ENCODE measurements around the gene PIK3CA.

DNA sequence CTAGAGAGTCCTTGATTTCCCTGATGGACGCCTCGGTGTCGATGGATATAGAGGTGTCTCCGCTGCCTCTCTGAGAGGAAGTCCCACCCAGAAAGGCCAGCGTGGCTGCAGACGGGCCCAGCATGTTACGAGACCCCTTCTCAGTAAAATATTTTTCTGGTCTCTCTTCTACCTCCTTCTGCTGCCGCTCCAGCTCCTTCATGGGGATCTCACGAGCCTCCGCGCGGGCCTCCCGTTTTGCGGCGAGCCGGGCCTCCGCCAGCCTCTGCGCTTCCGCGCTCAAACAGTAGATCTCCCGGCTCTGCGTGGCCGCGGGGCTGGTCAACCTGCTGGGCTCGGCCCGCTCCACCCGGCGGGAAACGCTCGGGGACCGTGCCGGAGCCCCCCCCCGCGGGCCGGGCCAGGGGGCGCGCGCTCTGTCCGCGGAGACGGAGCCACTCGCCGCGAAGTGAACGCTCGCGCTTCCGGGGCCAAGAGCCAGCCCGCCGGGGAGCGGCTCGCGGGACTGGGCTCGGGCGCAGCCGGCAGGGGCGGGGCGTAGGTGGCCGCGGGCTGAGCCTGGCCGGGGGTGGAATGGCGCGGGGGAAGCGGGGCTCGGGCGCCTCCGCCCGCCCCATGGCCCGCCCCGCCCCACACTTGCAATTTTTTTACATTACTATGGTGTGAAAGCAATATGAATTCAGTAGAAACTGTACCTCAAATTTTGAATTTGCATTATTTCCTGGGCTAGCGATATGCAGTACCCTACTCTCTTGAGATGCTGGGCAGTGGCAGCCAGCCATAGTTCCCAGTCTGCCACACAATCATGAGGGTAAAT is 113.0 kb downstream of the PIK3CA start:
- TF ChIP-seq, protein P1, sequence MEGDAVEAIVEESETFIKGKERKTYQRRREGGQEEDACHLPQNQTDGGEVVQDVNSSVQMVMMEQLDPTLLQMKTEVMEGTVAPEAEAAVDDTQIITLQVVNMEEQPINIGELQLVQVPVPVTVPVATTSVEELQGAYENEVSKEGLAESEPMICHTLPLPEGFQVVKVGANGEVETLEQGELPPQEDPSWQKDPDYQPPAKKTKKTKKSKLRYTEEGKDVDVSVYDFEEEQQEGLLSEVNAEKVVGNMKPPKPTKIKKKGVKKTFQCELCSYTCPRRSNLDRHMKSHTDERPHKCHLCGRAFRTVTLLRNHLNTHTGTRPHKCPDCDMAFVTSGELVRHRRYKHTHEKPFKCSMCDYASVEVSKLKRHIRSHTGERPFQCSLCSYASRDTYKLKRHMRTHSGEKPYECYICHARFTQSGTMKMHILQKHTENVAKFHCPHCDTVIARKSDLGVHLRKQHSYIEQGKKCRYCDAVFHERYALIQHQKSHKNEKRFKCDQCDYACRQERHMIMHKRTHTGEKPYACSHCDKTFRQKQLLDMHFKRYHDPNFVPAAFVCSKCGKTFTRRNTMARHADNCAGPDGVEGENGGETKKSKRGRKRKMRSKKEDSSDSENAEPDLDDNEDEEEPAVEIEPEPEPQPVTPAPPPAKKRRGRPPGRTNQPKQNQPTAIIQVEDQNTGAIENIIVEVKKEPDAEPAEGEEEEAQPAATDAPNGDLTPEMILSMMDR (IDR thresholded peaks at IDR 0.05): no peak
- no peak for TF ChIP-seq POLR2A (IDR thresholded peaks at IDR 0.05)
